ENCODE results near the gene GASK1A. TPM values are rescaled to one million over a fixed set of nuclear protein-coding genes. Genes with fewer than 3 reads are reported as not detected.

GASK1A gene
- total and polyA plus RNA-seq, 2 donors from 2014 or later: 2.3 to 7.3 TPM

DNA sequence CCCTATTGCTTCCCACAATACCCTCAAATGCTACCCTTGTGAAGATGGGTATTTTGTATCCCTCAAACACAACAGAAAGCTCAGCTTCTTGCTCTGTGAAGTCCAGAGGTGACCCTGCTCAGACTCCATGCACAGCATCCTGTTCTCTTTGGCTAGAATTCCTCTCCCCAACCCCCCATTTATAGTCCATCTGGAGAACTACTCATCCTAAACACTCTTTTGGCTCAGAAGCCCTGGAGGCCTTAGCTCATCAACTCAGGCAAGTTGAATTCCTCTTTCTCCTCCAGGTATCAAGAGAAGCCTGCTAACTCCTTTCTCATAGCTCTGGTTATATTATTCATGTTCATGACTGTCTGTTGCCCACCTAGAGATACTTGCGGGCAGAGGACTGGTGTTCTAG, 18.3 kb upstream of the GASK1A start:
- Histone ChIP-seq H3K9me3 (ENCODE audit: control insufficient read depth in 2 of 3, insufficient read depth in 1 of 3, low read length in 3 of 3) (no peaks in the 10 kb centered on the region), H3K36me3 (ENCODE audit: control insufficient read depth in 2 of 3, insufficient read depth in 3 of 3, low read length in 3 of 3) (no peaks in the 10 kb centered on the region), H3K9ac (ENCODE audit: low read length in 3 of 3) (no peak overlapping the region), H3K4me1 (ENCODE audit: control insufficient read depth in 2 of 3, insufficient read depth in 2 of 3, low read depth in 1 of 3, low read length in 3 of 3) (no peaks in the 10 kb centered on the region), H3K27ac (ENCODE audit: low read depth in 2 of 2, low read length in 2 of 2) (no peak overlapping the region), H3K27me3 (ENCODE audit: control insufficient read depth, insufficient read depth, low read length) (no peaks in the 10 kb centered on the region), H3K4me3 (ENCODE audit: low read length in 3 of 3) (no peak overlapping the region)
- DNase-seq: no peak
- intact Hi-C loops (cut with DNase I): no loop called here
- no peak for FAIRE-seq
- TF ChIP-seq CTCF (IDR thresholded peaks at IDR 0.05; ENCODE audit: borderline replicate concordance, extremely low read depth, insufficient read depth): no peak

GRCh38 chr3:42961633-42962032, 17.5 kb upstream of the GASK1A start:
- peak in 4 of 5 donors; percentile 24 to 85 (median 56) for DNase-seq
- Histone ChIP-seq H3K27me3 (ENCODE audit: control insufficient read depth, insufficient read depth, low read length) (no peaks in the 10 kb centered on the region), H3K27ac (ENCODE audit: low read depth in 2 of 2, low read length in 2 of 2) (no peak overlapping the region), H3K4me1 (ENCODE audit: control insufficient read depth in 2 of 3, insufficient read depth in 2 of 3, low read depth in 1 of 3, low read length in 3 of 3) (no peaks in the 10 kb centered on the region), H3K9me3 (ENCODE audit: control insufficient read depth in 2 of 3, insufficient read depth in 1 of 3, low read length in 3 of 3) (no peaks in the 10 kb centered on the region), H3K9ac (ENCODE audit: low read length in 3 of 3) (no peak overlapping the region), H3K36me3 (ENCODE audit: control insufficient read depth in 2 of 3, insufficient read depth in 3 of 3, low read length in 3 of 3) (no peaks in the 10 kb centered on the region), H3K4me3 (ENCODE audit: low read length in 3 of 3) (no peak overlapping the region)
- peak; percentile 54 for FAIRE-seq
- intact Hi-C loops (cut with DNase I): no loop called here
- peak; percentile 65 for TF ChIP-seq CTCF (IDR thresholded peaks at IDR 0.05; ENCODE audit: borderline replicate concordance, extremely low read depth, insufficient read depth)

- no peaks in the 10 kb centered on the region for H3K27me3 ChIP-seq (ENCODE audit: control insufficient read depth, insufficient read depth, low read length)
- intact Hi-C loops (cut with DNase I): no loop called here
- no peaks in the 10 kb centered on the region for H3K9me3 ChIP-seq (ENCODE audit: control insufficient read depth in 2 of 3, insufficient read depth in 1 of 3, low read length in 3 of 3)
- TF ChIP-seq CTCF (IDR thresholded peaks at IDR 0.05; ENCODE audit: borderline replicate concordance, extremely low read depth, insufficient read depth): no peak
- H3K9ac ChIP-seq (ENCODE audit: low read length in 3 of 3): no peak overlapping the region
- no peak for DNase-seq
- H3K4me1 ChIP-seq (ENCODE audit: control insufficient read depth in 2 of 3, insufficient read depth in 2 of 3, low read depth in 1 of 3, low read length in 3 of 3): no peaks in the 10 kb centered on the region
- H3K27ac ChIP-seq (ENCODE audit: low read depth in 2 of 2, low read length in 2 of 2): no peak overlapping the region
- H3K4me3 ChIP-seq (ENCODE audit: low read length in 3 of 3): no peak overlapping the region
- no peaks in the 10 kb centered on the region for H3K36me3 ChIP-seq (ENCODE audit: control insufficient read depth in 2 of 3, insufficient read depth in 3 of 3, low read length in 3 of 3)
- FAIRE-seq: no peak
Observed at GRCh38 chr3:42963269-42963668, 15.8 kb upstream of the GASK1A start.

DNA sequence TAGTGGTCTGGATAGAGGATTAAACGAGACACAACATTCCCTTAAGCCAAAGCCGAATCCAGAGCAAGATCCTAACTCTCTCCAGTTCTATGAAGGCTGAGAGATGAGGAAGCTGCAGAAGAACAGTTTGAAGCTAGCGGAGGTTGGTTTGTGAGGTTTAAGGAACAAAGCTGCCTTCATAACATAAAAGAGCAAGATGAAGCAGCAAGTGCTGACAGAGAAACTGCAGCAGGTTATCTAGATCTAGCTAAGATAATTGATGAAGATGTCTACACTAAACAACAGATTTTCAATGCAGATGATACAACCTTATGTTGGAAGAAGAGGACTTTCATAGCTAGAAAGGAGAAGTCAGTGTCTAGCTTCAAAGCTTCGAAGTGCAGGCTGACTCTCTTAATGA, 14.8 kb upstream of the GASK1A start:
- no peak for TF ChIP-seq CTCF (IDR thresholded peaks at IDR 0.05; ENCODE audit: borderline replicate concordance, extremely low read depth, insufficient read depth)
- H3K27me3 ChIP-seq (ENCODE audit: control insufficient read depth, insufficient read depth, low read length): no peaks in the 10 kb centered on the region
- H3K4me3 ChIP-seq (ENCODE audit: low read length in 3 of 3): no peak overlapping the region
- intact Hi-C loops (cut with DNase I): no loop called here
- H3K9ac ChIP-seq (ENCODE audit: low read length in 3 of 3): no peak overlapping the region
- H3K9me3 ChIP-seq (ENCODE audit: control insufficient read depth in 2 of 3, insufficient read depth in 1 of 3, low read length in 3 of 3): no peaks in the 10 kb centered on the region
- no peaks in the 10 kb centered on the region for H3K36me3 ChIP-seq (ENCODE audit: control insufficient read depth in 2 of 3, insufficient read depth in 3 of 3, low read length in 3 of 3)
- FAIRE-seq: no peak
- H3K4me1 ChIP-seq (ENCODE audit: control insufficient read depth in 2 of 3, insufficient read depth in 2 of 3, low read depth in 1 of 3, low read length in 3 of 3): no peaks in the 10 kb centered on the region
- H3K27ac ChIP-seq (ENCODE audit: low read depth in 2 of 2, low read length in 2 of 2): no peak overlapping the region
- DNase-seq: no peak

Data from kidney (tissue), 14 donors.